HG02759 (cell line): ENCODE results near the gene ST6GAL2.

Experiments used
- ATAC-seq: cut with Tn5 transposase; IDR thresholded peaks from one replicate; pipeline ENCODE4 v1.9.1; 2021; ENCODE audit warnings: mild to moderate bottlenecking, moderate library complexity; ENCODE audit not compliant: unreplicated experiment

The ST6GAL2 gene

GRCh38 chr2:106758901-106759497, 127.0 kb downstream of the ST6GAL2 start:
- ATAC-seq = no peak
